Amniotic stem cell (primary cell): ENCODE data around the gene KLF2.
A peak's percentile ranks its signal among the peaks of the same experiment; 100 is the strongest.
"Not testable (repeated sequence)": the region's sequence is repeated elsewhere in the genome, so short reads cannot be mapped to it uniquely, and the experiment has no call there.

Source experiments
- DNase-seq: peaks from one replicate; lab custom pipeline; 2025; lab: John Stamatoyannopoulos, UW

Gene KLF2

GRCh38 chr19:16338470-16339360, 14.1 kb downstream of the KLF2 start:
- peak; percentile 77 for DNase-seq

- no peak for DNase-seq
These were observed 14.7 kb downstream of the KLF2 start for GRCh38 chr19:16339361-16339725.

- no peak for DNase-seq
These were observed 15.5 kb downstream of the KLF2 start for GRCh38 chr19:16340092-16340491.

GRCh38 chr19:16340654-16341053, 16.0 kb downstream of the KLF2 start:
- no peak for DNase-seq

GRCh38 chr19:16342002-16342715, 17.5 kb downstream of the KLF2 start:
- DNase-seq = no peak

GRCh38 chr19:16343156-16343555, 18.5 kb downstream of the KLF2 start:
- no peak for DNase-seq

- DNase-seq = no peak
These were observed 20.8 kb downstream of the KLF2 start for GRCh38 chr19:16345457-16345856.

GRCh38 chr19:16347099-16347498, 22.5 kb downstream of the KLF2 start:
- not testable (repeated sequence) for DNase-seq

- DNase-seq = no peak
These were observed 23.1 kb downstream of the KLF2 start for GRCh38 chr19:16347706-16348105.

GRCh38 chr19:16349551-16350152, 25.0 kb downstream of the KLF2 start:
- no peak for DNase-seq

GRCh38 chr19:16351133-16351809, 26.6 kb downstream of the KLF2 start:
- DNase-seq = no peak

GRCh38 chr19:16355293-16356043, 30.8 kb downstream of the KLF2 start:
- DNase-seq = no peak

- DNase-seq = no peak
These were observed 33.8 kb downstream of the KLF2 start for GRCh38 chr19:16358456-16358855.

- DNase-seq = no peak
These were observed 34.4 kb downstream of the KLF2 start for GRCh38 chr19:16359074-16359473.

- no peak for DNase-seq
These were observed 35.3 kb downstream of the KLF2 start for GRCh38 chr19:16359964-16360363.

GRCh38 chr19:16360738-16361137, 36.1 kb downstream of the KLF2 start:
- DNase-seq = no peak

GRCh38 chr19:16361254-16361653, 36.6 kb downstream of the KLF2 start:
- DNase-seq = no peak

GRCh38 chr19:16361926-16362325, 37.3 kb downstream of the KLF2 start:
- no peak for DNase-seq

GRCh38 chr19:16363133-16363851, 38.7 kb downstream of the KLF2 start:
- no peak for DNase-seq

GRCh38 chr19:16363852-16364230, 39.2 kb downstream of the KLF2 start:
- DNase-seq = no peak
